Myocyte (in vitro differentiated cells): ENCODE results near the gene STAT1. TPM values are rescaled to one million over a fixed set of nuclear protein-coding genes. Genes with fewer than 3 reads are reported as not detected.
"Not testable (repeated sequence)": the region's sequence is repeated elsewhere in the genome, so short reads cannot be mapped to it uniquely, and the experiment has no call there.

Source experiments
- DNase-seq: peaks from one replicate; pipeline ENCODE4 v3.0.0-alpha.2; 2012; ENCODE audit warnings: low read depth
- total RNA-seq: library from RNA; depleted of rRNA; stranded (reverse); fragments of >200 nt; gene quantifications from 2 replicates; pipeline ENCODE4 v1.2.3, GENCODE V29; 2014

The STAT1 gene
- total RNA-seq, 1 donor from 2014 or later = 116 TPM

DNA sequence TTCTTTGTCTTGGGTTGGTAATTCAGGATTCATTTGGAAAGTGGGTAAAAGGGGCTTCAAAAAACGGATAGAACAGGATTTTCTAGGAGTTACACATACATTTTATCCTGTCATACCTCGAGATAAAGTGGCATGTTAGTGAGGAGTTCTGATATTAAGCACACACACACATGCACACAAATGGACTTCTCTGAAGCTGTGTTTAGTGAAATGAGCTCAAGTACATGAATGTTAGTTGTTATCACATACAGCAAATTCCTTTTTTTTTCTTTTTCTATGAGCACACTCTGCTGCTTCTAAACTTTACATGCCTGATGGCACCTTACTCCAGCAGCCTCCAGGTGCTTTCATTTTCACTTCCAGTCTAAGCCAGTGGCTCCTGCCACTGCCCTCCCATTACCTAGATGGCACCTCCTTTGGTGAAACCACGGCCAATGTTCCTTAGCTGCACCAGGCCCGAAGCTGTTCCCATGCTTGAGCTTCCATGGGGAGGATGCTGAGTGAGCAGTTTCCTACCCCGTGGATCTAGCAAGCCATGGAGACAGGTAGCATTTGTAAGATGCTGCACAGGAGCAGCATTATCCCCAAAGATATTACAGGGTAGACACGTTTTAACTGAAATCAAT is 49.7 kb downstream of the STAT1 start:
- DNase-seq = no peak

DNA sequence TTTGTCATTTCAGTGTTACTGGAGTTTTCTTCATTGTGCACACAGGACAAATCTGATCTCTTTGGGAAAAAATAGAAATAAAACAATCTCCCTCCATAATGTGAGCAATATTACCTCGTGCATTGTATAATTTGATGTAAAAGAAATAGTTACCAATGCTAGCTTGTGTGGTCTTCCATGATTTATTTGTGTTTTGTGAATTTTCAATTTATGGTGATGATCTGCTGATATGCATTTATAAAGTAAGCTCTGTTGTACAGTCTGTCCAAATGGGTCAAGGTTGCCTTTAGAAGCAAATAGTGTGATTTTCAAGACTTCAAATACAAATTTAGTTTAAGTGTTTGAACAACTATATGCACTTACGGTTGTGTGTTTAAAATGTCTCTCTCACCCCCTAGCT is 50.9 kb downstream of the STAT1 start:
- DNase-seq = no peak

GRCh38 chr2:190961918-190962487 is 52.0 kb downstream of the STAT1 start:
- peak; percentile 60 for DNase-seq

DNA sequence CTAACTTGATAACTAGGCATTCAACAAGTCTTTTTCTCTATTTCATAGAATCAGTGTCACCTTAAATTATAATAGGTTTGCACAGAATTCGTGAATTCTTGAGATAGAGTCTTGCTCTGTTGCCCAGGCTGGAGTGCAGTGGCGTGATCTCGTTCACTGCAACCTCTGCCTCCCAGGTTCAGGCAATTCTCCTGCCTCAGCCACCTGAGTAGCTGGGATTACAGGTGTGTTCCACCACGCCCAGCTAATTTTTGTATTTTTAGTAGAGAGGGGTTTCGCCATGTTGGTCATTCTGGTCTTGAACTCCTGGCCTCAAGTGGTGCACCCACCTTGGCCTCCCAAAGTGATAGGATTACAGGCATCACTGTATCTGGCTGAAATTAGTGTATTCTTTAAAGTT is 52.9 kb downstream of the STAT1 start:
- not testable (repeated sequence) for DNase-seq

DNA sequence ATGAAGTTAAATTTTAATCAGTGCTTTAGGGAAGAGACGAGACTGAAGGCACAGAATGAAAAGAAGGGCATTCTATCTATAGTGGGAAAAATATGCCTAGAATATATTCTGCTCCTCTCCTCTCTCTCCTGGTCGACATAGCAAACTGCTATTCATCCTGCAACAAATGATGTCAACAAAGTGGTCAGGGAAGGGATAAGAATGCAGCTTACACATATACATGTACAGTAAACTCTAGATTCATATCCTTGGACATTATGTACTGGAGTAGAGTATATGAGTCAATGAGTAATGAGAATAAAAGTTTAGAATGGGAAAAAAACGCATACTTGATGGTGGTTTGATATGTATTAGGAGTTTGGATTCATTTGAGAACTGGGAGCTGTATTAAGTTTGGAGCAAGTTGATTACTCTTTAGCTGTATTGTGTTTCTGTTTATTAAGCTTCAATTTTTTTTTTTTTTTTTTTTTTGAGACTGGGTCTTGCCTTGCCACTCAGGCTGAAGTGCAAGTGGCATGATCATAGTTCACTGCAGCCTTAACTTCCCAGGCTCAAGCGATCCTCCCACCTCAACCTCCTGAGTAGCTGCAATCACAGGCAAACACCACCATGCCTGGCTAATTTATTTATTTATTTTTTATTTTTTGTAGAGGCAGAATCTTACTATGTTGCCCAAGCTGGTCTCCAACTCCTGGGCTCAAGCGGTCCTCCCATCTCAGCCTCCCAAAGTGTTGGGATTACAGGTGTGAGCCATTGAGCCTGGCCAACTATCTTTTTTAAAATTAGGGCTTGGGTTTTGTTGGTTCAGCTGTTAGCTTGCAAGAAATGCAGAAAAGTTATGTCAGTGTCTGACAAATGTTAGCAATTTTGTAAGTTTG is 53.8 kb downstream of the STAT1 start:
- DNase-seq = no peak

DNA sequence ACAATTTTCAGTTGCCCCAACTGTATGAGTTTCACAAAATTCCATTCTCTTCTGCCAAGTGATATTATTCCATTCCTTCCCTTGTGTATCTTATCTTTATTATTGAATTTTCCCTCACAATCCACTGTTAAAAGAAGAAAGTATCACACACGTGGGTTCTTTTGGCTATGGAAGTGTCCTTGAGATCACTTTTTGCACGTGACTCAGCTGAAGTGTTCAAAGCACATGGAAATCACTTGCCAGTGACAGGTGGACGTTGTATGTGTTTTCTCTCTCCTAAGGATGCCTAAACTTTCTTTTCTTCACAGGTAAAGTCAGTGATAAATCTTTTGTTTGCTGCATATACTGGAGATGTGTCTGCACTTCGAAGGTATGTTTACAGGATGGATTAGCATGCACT is 60.7 kb downstream of the STAT1 start:
- DNase-seq = no peak

DNA sequence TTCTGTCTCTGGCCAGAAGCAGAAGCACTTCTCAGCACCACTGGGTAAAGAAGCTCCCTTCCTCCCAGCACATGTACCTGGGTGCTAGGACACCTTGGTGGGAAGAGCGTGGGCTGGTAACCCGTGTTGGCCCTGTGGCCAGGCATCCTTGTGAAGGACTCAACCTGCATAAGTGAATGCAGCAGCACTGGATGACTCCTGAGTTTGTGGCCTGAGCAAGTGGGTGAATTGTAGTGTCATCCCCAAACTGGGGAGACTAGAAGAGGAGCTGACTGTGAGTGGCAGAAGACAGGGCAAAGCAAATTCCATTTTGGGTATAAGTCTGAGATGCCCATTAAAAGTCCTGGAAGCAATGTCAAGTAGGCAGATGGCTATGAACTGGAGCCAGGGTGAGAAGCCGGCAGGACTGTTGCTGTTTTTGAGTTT is 63.4 kb downstream of the STAT1 start:
- DNase-seq = no peak

DNA sequence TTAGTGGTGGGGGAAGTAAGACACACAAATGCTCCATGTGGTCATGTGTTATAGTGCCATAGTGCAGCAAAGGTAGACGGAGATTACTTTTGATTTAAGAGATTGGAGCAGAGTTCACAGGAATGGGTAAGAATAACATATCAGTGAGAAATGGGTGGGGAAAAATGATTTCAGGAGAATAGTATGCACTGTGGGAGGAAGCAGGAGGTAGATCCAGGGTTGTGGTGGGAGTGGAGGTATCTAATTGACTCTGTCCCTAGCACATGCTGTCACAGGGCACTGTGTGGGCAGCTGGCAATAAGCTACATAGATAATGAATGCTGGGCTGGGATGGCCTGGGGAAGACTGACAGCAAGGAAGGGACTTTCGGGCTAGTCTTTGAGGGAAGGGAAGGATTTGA is 65.3 kb downstream of the STAT1 start:
- peak; percentile 80 for DNase-seq

DNA sequence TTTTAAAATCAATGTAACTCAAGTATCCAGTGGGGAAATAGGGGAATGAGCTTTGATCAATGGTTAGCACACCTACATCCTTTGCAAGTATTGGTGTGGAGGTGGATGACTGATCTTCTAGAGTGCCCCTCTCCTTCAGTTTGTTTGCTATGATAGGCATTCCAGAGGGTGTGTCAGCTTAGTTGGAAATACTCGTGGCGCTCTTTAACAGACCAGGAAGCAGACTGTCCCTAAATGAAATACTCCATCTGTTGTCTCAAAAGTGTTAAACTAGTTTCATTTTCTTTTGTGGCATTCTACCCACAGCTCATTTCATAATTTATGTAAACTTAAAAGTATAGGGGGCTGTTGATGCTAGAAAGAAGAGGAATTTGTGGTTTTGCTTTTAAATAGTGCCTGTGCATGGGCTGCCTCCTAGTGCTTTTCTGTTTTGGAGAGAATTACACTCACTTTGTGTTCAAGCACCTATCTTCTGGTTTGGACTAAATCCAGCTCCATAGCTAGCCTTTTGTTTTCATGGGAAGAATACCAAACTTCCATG is 66.2 kb downstream of the STAT1 start:
- DNase-seq = peak; percentile 69

GRCh38 chr2:190947141-190947540 is 66.8 kb downstream of the STAT1 start:
- peak; percentile 43 for DNase-seq

GRCh38 chr2:190943706-190944105 is 70.3 kb downstream of the STAT1 start:
- no peak for DNase-seq

DNA sequence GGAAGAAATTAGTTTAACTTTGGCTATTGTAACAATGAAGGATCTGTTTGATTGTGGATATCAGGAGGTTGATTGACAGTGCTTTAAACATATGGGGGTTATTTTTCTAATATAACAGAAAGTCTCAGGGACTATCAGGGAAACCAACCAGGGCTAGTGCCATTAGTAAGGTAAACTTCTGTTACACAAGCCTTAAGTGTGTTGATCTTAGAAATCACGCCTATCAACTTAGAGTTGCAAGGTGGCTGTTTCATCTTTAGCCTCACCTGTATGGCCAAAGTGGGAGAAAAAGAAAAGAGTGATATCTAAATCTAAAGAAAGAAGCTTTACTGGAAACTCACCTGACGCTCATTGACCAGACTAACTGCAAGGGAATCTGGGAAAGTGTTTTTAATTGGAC is 71.3 kb downstream of the STAT1 start:
- no peak for DNase-seq

DNA sequence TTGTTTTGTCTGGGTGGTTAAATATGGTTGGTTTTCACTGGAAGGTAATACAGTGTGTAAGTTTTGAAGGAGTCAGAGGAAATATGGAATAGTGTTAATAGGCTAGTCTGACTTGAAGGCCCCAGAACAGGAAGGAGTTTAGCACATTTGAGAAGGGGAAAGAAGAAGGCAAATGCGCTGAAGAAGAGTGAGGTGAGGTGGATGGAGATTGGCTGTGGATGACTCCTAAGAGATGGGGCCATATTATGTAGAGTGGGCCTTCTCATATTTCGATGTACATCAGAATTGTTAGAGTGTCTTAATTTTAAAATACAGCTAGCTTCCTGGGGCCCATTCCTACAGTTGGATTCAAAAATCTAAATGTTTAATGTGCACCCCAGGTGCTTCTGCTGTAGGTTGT is 72.4 kb downstream of the STAT1 start:
- DNase-seq = no peak

DNA sequence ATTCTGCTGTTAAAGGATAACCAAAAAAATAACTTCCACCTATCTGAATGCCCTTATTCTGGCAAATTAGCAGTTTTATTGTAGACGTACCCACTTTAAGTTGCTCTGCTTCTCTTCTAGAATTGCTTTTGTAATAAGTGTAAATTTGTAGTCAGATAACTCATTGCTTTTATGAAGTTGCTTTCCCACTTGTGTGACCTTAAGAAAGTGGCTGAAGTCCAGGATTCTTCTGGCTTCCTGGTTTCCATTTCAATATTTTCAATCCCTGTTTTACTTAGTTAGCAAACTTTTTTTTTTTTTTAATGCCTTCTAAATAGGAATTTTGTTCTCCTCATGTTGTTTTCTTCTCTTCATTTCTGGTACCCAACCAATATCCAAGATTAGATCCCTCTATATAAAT is 73.5 kb downstream of the STAT1 start:
- DNase-seq = peak; percentile 35

GRCh38 chr2:190938771-190939335 is 75.1 kb downstream of the STAT1 start:
- peak; percentile 18 for DNase-seq

DNA sequence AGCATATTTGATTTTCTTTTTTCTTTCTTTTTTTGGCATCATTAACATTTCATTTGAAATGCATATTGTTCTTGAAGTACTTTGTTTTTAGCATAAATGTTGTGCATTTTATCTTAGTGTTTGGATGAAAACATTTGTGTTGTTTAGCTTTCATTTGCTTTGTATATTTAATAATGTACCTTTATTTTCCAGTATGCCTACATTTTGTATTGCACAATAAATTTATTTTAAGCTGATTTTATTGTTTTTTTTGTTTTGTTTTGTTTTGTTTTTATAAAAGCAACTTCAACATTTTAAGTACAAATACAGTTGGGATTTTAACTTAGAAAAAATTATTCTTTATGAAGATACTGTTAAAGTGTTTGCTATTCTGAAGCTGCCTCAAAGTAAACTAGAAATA is 78.9 kb downstream of the STAT1 start:
- DNase-seq = no peak

DNA sequence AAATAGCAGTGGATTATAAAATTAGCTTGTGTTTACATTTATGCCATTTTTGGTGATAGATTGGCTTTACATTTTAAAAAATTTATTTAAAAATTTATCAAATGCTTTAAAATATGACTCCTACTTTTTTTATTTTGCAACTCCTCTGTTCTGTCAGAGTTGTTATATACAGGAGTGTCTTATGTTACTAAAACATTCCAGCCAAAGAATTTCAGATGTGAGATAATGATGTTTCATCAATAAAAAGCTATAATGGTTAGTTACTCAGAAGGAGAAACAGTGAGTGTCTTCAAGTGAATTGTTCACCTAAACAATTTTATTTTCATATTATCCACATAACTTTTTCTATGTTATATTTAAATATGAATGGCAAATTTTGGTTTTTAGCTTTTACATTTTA is 80.6 kb downstream of the STAT1 start:
- DNase-seq = no peak

DNA sequence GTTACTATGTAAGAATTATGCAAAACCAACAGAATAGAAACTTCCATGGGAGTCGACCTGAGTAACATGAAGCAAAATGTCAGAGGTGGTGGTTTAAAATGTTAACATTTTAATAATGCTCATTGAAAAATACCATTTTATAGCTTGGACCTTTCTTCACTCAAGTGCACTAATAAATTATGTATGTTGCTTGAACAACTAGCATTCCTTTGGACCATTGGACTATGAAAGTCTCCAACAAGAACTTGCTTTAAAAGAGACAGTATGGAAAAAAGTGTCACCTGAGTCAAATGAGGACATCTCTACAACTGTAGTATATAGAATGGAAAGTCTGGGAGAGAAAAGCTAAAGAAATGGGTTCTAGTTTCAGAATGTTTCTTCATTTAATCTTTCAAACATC is 81.5 kb downstream of the STAT1 start:
- DNase-seq = no peak

GRCh38 chr2:190930411-190930810 is 83.6 kb downstream of the STAT1 start:
- DNase-seq = no peak

DNA sequence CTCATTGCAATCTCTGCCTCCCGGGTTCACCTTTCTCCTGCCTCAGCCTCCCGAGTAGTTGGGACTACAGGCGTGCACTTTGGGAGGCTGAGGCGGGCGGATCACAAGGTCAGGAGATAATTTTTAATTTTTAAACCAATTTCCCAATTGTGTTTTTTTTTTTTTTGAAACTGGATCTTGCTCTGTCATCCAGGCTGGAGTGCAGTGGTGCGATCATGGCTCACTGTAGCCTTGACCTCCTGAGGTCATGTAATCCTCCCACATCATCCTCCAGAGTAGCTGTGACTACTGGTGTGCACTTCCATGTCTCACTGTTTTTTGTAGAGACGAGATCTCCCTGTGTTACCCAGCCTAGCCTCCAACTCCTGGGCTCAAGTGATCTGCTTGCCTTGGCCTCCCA is 84.1 kb downstream of the STAT1 start:
- no peak for DNase-seq

DNA sequence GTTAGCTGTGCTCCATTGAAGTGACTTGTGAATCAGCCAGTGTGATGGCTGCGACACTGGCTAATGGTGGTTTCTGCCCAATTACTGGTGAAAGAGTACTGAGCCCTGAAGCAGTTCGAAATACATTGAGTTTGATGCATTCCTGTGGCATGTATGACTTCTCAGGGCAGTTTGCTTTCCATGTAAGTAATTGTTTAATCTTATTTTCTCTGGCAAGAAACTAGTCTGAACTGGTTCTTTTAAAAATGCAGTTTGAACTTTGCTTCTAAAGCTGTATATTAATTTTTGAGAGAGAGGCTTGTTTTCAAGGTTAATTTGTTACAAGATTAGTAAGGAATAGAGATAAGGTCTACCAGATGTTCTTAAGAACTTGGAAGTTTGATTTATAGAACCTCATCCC is 86.7 kb downstream of the STAT1 start:
- no peak for DNase-seq

GRCh38 chr2:190922376-190922775 is 91.6 kb downstream of the STAT1 start:
- DNase-seq = no peak
